Stimulated activated CD4-positive, alpha-beta T cell treated with anti-CD3 and anti-CD28 coated beads, Interleukin-1b, Interleukin-23, amount 100 ng/mL, for 1 hour (primary cell): ENCODE results near the gene RPP40.
"Not testable (repeated sequence)": the region's sequence is repeated elsewhere in the genome, so short reads cannot be mapped to it uniquely, and the experiment has no call there.

Experiments used
- DNase-seq, 2 donors: peaks; one replicate each; pipeline ENCODE4 v3.0.0-alpha.2; 2020; ENCODE audit warnings: low read depth in 2 of 2

RPP40 gene, protein sequence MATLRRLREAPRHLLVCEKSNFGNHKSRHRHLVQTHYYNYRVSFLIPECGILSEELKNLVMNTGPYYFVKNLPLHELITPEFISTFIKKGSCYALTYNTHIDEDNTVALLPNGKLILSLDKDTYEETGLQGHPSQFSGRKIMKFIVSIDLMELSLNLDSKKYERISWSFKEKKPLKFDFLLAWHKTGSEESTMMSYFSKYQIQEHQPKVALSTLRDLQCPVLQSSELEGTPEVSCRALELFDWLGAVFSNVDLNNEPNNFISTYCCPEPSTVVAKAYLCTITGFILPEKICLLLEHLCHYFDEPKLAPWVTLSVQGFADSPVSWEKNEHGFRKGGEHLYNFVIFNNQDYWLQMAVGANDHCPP

DNA sequence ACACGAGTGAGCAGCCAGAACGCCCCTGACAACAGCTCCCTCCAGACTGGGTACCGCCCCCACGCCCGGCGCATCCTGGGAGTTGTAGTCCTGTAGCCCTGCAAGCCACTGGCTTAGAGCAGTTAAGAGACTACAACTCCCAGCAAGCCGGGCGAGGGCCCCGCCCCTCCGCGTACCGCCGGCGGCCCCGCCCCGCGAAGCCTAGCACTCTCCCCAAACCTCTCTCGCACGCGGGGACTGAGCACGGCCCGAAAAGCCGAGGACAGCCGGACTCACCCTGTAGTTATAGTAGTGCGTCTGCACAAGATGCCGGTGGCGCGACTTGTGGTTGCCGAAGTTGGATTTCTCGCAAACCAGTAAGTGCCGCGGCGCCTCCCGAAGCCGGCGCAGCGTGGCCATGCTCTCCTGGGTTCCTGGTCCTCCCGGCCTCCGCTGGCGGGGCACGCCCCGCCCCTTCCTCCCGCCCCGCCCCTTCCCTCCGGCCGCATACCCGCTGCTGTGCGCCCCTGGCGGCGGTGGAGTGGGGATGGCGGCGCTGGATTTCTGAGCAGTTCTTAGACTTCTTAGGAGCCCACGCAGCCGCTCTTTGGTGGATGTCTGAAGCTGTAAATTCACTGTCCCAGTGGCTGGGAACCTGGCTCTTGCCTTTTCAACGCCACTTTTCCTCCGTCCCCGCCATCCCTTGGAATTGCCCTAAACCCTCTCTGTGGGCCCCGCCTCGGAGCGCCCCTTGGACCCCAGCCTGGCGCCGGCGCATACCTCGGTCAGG lies at the start of gene RPP40:
Gene RPP40 (minus strand): TSS at position 434 of the 769 bp plus-strand sequence. CDS start 35 bp downstream, at position 399.
- DNase-seq = peak; percentile 95 to 99

DNA sequence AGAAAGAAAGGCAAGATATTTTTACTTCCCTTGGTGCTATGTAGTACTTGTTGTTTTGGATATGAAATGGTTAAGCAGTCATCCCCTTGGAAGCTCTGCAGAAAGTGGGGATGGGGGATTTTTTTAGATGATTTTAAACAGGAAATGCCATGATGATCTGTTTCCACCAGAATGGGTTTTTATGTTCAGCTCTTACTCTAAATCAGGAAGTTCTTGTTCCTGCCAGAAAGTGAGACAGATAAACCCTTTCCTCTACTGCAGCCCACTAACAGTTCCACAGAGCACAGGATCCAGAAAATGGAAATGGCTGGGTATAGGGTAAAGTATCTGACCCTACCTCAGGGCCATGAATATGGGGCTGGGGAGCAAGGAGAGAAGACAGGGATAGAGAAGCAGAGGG lies 49.2 kb upstream of the RPP40 start:
- DNase-seq = no peak

DNA sequence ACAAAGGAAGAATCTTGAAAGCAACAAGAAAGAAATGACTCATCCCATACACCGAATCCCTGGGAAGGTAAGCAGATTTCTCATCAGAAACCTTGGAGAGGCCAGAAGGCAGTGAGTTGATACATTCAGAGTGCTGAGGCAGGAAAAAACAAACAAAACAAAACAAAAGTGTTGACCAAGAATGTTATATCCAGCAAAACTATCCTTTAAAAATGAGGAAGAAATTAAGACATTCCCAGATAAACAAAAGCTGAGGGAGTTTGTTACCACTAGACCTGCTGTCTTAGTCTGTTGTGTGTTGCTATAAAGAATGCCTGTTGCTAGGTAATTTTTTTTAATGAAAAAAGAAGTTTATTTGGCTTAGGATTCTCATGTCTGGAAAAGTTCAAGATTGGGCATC lies 47.6 kb upstream of the RPP40 start:
- no peak for DNase-seq

DNA sequence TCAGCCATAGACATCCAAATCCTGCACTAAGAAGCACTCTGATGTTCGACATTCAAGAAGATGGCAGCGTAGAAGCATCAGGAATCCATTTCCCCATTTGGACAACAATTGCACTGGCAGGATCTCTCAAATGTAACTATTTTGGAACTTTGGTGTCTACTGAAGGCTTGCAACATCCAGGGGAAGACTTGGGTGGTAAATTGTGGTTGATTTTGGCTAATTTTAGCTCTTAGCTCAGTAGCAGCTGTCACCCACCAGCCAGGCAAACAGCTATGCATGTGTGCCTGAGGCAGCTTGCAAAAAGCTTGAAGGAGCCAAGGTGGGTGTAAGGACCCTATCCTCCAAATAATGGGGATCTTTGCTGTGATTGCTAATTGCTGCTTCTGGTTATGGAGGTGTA lies 46.2 kb upstream of the RPP40 start:
- no peak for DNase-seq

DNA sequence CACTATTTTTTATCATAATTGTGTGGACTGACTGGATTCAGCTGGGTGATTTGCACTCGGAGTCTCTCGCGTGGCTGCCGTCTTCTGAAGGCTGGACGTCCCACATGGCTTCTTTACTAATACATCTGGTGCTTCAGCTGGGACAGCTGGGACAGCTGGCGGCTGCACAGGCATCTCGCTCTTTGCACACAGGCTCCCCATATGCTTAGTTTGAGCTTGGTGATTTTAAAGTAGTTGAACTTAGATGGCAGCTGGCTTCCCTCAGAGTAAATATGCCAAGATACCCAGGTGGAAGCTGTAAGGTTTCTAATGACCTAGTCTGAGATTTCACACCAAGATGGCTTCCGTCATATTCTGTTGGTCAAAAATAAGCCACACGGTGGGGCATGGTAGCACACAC lies 42.6 kb upstream of the RPP40 start:
- DNase-seq = no peak

DNA sequence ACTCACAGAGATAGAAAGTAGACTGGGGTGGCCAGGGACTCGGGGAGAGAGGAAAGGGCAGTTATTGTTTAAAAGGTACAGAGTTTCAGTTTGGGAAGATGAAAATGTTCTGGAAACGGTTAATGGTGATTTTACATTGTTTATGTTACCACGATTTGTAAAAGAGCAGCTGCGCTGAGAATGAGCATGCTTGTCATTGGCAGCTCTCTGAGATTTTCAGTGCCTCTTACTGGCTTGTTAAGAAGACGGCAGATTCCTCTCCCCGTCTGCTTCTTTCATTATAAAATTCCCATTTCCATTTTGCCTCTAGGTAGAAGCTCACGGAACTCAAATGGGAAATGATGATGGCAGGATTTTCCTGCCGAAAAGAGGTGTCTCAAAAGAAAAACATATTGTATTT lies 41.6 kb upstream of the RPP40 start:
- DNase-seq = no peak

DNA sequence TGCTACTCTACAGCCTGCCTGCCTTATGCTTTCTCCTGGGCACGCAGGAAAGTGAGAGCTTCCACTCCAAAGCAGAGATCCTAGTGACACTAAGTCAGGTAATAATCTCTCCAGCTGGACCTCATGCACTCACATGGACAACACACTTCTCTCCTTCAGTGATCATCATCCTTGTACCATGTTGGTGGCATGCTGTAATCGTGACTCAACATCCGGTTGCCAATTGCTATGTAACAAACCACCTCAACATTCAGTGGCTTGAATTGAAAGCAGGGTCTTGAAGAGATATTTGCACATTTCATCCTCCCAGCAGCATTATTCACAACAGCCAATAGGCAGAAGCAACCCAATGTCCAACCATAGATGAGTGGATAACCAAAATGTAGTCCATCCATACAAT lies 41.0 kb upstream of the RPP40 start:
- DNase-seq = no peak

DNA sequence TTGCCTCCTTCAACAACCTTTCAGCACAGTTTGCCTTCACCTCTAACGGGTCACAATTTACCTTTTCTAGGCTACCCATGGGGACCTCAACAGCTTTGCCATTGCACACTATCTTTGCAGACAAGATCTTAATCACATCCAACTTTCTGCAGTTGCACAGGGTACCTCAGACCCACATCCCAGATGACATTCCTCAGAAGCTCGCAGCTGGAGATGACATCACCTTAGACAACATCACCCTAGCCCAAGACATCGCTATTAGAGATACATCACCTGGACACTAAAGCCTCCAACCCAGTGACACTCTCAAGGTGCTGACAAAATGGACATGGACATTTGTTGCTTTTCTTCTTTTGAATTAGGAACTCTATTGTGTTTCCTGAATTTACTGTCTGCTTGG lies 38.6 kb upstream of the RPP40 start:
- DNase-seq = no peak

DNA sequence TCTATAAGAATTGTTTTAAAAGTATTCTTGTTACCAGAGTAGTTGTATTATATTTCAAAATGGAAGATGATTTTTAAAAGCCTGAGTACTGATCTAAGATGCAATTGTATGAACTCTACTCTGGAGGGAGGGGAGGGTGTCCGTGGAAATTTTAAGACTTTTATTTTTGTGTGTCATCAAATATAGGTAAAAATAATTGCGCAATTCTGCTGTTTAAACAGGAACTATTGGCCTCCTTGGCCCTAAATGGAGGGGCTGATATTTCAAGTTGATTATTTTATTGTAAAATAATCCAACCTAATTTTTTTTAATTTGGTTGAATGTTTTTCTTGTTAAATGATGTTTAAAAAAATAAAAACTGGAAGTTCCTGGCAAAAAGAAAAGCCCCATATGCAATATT lies 38.1 kb upstream of the RPP40 start:
- DNase-seq = no peak

DNA sequence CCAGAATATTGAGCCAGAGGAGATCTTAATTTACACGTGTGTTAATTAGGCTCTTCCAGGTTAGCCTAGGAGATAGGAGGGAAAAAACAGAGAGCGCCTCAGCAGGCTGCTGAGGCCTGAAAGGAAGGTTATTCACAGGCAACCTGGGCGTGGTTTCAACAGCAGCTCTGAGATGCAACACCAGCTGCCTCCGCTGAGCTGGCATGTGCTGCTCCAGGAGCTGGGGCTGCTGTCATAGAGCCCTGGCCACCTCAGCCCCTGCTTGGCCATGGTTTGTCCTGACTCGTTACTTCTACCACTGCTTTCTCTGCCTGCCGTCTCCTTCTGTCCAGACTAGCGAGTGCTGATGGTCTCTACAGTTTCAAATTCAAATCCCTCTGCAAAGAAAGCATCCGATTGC lies 32.4 kb upstream of the RPP40 start:
- no peak for DNase-seq

DNA sequence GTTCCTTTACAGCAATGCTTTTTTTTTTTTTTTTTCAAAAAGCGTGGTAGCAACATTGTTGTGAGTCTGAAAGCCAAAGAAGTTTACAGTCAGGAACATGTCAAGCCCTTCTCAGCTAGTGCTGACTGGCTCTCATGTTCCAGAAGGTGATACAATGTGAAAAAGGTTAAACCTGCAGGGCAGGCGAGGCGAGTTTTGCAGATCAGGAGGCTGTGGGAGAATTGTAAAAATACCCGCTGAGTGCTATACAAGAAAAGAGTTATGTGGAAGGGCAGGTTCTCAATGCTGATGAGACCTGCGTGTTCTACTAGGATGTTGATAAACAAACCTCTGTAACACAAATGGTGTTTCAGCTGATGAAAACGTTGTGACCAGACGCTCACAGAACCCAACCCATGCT lies 30.9 kb upstream of the RPP40 start:
- no peak for DNase-seq

DNA sequence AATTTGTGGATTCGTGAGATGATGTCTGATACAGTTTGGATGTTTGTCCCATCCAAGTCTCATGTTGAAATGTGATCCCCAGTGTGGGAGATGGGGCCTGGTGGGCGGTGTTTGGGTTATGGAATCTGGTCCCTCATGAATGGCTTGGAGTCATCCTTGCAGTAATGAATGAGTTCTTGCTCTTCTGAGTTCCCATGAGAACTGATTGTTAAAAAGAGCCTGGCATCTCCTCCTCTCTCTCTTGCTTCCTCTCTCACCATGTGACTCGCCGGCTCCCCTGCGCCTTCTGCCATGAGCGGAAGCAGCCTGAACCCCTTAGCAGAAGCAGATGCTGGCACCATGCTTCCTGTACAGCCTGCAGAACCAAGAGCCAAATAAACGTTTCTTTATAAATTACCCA lies 30.5 kb upstream of the RPP40 start:
- DNase-seq = no peak

DNA sequence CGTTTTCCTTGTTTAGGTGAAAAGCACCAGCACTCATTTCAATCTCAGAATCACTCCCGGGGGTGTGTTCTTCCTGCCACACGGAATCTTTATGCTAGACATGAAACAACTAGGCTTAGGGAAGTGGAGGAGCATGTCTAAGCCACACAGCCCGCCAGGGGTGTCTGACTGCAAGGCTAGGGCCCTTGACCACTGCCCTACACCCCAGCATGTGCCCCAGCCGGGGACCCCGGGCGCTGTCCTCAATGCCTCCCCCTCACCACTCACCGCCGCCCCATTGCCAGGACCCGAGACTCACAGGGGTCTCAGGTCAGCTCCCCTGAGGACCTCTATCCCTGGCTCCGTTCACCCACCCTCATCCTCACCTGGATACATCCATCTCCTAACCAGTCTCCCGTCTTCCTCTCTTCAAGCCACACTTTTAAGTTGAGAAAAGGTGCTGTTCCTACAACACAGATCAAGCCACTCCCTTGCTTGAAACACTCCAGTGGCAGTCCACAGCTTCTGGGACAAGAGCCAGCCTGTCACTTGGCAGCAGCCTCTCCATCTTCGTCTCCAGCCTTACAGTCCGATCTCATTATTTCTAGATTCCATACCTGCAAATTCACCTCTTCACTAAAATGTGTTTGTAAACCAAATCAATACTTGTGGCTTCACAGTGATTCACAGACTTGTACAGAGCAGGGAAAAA lies 29.5 kb upstream of the RPP40 start:
- not testable (repeated sequence) for DNase-seq

DNA sequence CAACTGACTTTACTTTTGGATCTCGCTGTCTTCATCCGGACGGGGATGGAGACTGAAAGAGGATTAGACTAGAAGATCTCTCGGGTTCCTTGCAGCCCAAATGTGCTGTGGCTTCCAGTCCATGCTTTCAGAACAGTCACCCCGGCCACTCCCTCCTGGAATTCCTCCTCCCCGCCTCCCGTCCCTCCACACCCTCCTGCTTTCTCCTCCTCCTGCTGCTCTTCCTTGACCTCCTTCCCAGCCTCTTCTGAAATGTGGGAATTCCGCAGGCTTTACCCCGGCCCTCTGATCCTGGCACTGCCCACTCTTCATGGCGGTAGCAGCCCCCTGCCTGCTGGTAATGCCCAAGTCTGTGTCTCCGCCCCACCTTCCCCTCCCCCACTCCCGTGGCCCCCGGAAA lies 28.9 kb upstream of the RPP40 start:
- not testable (repeated sequence) for DNase-seq

DNA sequence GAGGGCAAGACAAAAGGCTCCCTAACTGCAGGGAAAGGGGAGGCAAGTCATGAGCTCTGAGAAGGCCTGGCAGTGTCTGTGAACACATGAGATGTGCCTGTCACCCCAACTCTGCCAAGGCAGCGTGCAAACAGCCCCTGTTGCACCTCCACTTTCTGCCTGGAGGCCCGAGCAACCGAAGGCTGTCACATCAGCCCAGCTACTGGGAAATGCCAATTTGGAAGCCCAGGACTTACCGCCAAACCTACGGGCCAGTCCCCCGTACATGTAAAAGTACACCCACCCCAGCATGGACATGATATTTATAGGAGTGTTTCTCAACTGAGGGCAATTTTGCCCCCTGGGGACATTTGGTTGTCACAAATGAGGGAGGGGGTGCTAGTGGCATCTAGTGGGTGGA lies 27.3 kb upstream of the RPP40 start:
- DNase-seq = no peak

DNA sequence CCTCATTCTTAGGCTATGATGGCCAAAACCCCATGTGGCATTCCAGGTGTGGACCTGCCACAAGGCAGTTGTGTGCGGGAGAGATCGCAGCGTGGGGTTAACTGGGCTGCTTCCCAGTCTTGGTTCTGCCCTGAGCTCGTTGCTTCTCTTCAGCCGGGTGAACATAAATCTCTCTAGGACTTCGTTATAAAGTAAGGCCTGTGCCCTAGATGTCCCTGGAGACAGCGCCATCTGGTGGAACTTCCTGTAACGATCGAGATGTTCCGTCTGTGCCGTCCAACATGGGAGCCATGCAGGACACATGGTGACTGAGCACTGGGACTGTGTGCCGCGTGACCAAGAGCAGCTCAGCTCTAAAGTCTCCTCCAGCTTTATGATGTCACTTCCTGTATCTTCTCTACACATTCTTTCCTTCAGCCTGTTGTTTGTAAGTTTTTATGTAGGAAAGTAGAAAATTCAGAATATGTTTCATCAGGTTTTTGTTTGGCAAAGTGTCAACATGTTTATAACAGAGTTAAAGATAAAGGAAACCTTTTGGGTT lies 26.8 kb upstream of the RPP40 start:
- DNase-seq = peak; percentile 16 to 46

DNA sequence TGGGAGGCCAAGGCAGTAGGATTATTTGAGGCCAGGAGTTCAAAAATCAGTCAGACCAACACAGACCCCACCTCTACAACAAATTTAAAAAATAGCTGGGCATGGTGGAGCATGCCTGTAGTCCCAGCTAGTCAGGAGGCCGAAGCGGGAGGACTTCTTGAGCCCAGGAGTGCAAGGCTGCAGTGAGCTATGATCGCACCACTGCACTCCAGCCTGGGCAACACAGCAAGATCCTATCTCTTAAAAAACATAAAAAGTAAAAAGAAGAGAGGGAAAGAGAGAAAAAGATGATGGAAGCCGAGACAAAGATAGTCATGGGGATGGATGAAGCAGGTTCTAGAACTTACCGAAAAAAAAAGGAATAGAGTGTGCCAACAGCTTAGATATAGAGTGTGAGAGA lies 25.8 kb upstream of the RPP40 start:
- DNase-seq = no peak

DNA sequence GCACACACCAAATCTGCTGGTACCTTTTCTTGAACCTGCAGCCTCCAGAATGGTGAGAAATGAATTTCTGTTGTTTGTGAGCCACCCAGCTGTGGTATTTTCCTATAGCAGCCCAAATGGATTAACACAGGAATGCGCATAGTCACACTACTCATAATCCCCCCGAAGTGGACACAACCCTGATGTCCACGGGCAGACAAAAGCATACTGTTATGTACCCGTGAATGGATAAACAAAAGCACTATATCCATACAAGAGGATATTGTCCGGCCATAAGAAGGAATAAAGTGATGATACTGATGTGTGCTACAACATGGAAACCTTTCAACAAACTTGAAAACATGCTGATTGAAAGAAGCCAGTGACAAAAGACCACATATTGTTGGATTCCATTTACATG lies 25.1 kb upstream of the RPP40 start:
- DNase-seq = no peak

DNA sequence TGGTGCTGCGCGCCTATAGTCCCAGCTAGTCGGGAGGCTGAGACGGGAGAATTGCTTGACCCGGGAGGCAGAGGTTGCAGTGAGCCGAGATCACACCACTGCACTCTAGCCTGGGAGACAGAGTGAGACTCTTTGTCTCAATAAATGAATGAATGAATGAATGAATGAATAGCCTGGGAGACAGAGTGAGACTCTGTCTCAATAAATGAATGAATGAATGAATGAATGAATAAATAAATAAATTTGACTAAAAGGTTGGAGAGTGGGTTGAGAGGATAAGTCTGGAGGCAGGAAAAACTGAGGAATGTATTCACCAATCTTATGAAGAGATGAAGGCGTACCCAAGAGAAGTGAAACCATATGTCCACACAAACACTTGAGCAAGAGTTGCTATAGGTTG lies 24.5 kb upstream of the RPP40 start:
- DNase-seq = no peak

DNA sequence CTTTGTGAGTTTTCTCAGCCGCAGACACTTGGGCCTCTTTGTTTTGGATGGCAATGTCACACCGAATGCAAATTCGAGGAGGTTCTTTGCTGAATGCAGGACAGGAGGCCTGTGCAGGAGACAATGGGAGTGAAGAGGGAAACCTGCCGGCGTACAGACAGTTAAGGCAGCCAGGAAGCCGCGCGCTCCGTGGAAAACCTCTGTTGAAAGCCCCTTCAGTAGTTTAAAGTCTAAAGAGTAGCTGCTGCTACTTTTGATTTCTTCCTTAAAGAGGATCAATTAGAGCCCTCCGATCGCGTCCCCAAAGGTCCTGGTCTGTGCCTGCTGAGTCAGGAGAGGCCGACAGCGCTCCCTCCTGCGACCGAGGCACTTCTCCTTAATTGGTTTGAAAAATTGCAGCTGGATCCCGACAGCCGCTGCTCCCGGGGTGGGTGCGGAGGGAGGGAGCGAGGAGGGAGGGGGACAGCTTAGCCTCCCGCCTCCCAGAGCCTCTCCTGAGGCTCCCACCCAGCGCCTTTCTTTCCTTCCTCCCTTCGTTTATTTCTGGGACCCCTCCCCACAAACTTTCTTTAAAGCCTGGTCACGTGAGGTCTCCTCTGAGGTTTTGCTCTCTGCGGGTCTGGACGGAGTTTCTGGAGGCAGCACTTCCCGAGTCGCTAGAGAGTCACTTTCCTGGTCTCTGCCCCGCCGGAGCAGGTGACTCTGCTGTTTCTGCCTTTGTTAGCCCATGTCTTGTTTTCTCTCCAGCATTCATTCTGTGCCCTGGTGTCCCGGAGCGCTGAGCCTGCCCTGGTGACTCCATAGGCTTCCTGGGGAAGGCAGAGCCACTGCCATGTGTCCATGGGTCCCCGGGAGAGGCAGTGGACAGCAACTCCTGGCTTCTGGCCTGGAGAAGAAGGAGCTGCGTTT lies 22.3 kb upstream of the RPP40 start:
- no peak for DNase-seq

DNA sequence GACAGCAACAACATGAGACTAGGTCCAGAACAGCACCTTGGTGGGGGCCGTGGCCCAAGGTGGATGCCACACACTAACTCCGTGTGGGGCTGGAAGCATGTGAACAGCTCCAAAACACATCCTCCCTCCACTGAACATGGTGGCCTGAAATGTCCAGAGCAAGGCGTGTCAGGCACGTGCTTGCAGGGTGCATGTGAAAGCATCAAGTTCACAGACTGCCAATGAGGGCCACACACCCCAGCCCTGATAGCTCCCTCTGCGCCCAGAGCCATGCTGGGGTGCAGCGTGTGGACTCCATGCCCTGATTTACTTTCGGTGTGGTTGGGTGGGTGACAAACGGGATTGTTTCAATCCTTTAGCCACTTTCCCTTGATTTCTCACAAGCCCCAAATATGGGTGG lies 20.1 kb upstream of the RPP40 start:
- no peak for DNase-seq
